SK-N-SH (cell line): ENCODE measurements around the gene RAP2C. TPM values are rescaled to one million over a fixed set of nuclear protein-coding genes. Genes with fewer than 3 reads are reported as not detected.

ENCODE experiments used
- CTCF ChIA-PET: fragments of 300-600, 350-600 bp; formaldehyde crosslinking; extraction: SDS; loops from one replicate; lab custom pipeline; 2021; lab: Yijun Ruan, JAX
- POLR2A ChIA-PET: fragments of 350-600 bp; sonication (Branson Sonifier 250); formaldehyde crosslinking; extraction: SDS; loops from one replicate; lab custom pipeline; 2020; ENCODE audit warnings: antibody characterized with exemption, inconsistent platforms; lab: Yijun Ruan, JAX
- DNase-seq: peaks from one replicate; pipeline ENCODE4 v3.0.0; 2012
- H2AFZ ChIP-seq: fragments of 200-600 bp; sonication (generic); 2 replicates; pipeline ENCODE4 v1.8.1; 2016; ENCODE audit warnings: antibody characterized with exemption, mild to moderate bottlenecking, low read depth
- H3F3A ChIP-seq: fragments of 200-600 bp; sonication (generic); replicated peaks from 2 replicates; pipeline ENCODE3; 2016; ENCODE audit warnings: antibody characterized with exemption, mild to moderate bottlenecking; ENCODE audit not compliant: insufficient read depth
- H3K27ac ChIP-seq, 2 experiments: fragments of 200-500 bp in 1 of 2; fragments of 200-600 bp in 1 of 2; sonication (Bioruptor generic) in 1 of 2; sonication (generic), shearing (Covaris generic) in 1 of 2; 2 replicates each; pipeline versions ENCODE4 v1.5.1 to v1.6.1; 2014 to 2016; ENCODE audit warnings: low read depth in 2 of 2, inconsistent platforms in 1 of 2, low read length in 1 of 2, mild to moderate bottlenecking in 1 of 2, mixed read lengths in 1 of 2
- H3K27me3 ChIP-seq: fragments of 200-600 bp; sonication (generic), shearing (Covaris generic); 2 replicates; pipeline ENCODE4 v1.6.1; 2016; ENCODE audit warnings: mixed run types; ENCODE audit not compliant: insufficient read depth
- H3K36me3 ChIP-seq, 2 experiments: fragments of 200-500 bp in 1 of 2; fragments of 200-600 bp in 1 of 2; sonication (Bioruptor generic) in 1 of 2; sonication (generic) in 1 of 2; replicated peaks in 1 of 2; 2 replicates each; pipeline versions ENCODE3 to v1.5.1; 2014 to 2016; ENCODE audit warnings: low read length in 1 of 2, mild to moderate bottlenecking in 1 of 2; ENCODE audit not compliant: insufficient read depth in 2 of 2, control insufficient read depth in 1 of 2
- H3K4me1 ChIP-seq, 2 experiments: fragments of 200-500 bp in 1 of 2; fragments of 200-600 bp in 1 of 2; sonication (Bioruptor generic) in 1 of 2; sonication (generic), shearing (Covaris generic) in 1 of 2; 2 replicates each; pipeline versions ENCODE4 v1.5.1 to v1.6.1; 2014 to 2016; ENCODE audit warnings: low read depth in 1 of 2, low read length in 1 of 2, mixed run types in 1 of 2; ENCODE audit not compliant: insufficient read depth in 2 of 2, control insufficient read depth in 1 of 2
- H3K4me2 ChIP-seq: fragments of 200-600 bp; sonication (generic), shearing (Covaris generic); 2 replicates; pipeline ENCODE4 v1.6.1; 2017; ENCODE audit warnings: mixed run types
- H3K4me3 ChIP-seq, 2 experiments: fragments of 200-500 bp in 1 of 2; fragments of 200-600 bp in 1 of 2; sonication (Bioruptor generic) in 1 of 2; sonication (generic), shearing (Covaris generic) in 1 of 2; 2 replicates each; pipeline versions ENCODE4 v1.5.1 to v1.8.1; 2014 to 2016; ENCODE audit warnings: low read depth in 2 of 2, inconsistent platforms in 1 of 2, low read length in 1 of 2, mild to moderate bottlenecking in 1 of 2, mixed read lengths in 1 of 2, moderate library complexity in 1 of 2
- H3K79me2 ChIP-seq: fragments of 200-600 bp; sonication (generic); 2 replicates; pipeline ENCODE4 v1.8.1; 2017; ENCODE audit warnings: mild to moderate bottlenecking; ENCODE audit not compliant: insufficient read depth
- H3K9ac ChIP-seq: fragments of 200-600 bp; sonication (generic); 2 replicates; pipeline ENCODE4 v1.6.1; 2017; ENCODE audit warnings: mixed run types
- H3K9me2 ChIP-seq: fragments of 200-600 bp; sonication (generic); 2 replicates; pipeline ENCODE4 v1.6.1; 2017; ENCODE audit warnings: mixed run types
- H3K9me3 ChIP-seq: fragments of 200-600 bp; sonication (generic); 2 replicates; pipeline ENCODE4 v1.6.1; 2017; ENCODE audit warnings: mixed run types, mild to moderate bottlenecking, moderate library complexity
- H4K20me1 ChIP-seq: fragments of 200-600 bp; sonication (generic); 2 replicates; pipeline ENCODE4 v1.6.1; 2017; ENCODE audit warnings: mild to moderate bottlenecking, mixed run types; ENCODE audit not compliant: insufficient read depth
- FOXM1 ChIP-seq: IDR thresholded peaks from 2 replicates; pipeline ENCODE4 v1.4.0; 2012; ENCODE audit warnings: low read depth, mild to moderate bottlenecking
- MXI1 ChIP-seq: IDR thresholded peaks from 2 replicates; pipeline ENCODE4 v1.6.1; 2012; ENCODE audit warnings: mild to moderate bottlenecking, low read depth, low read length, improper control_type of control experiment
- PBX3 ChIP-seq: IDR thresholded peaks from 2 replicates; pipeline ENCODE4; 2012
- POLR2AphosphoS5 ChIP-seq: IDR thresholded peaks from 2 replicates; pipeline ENCODE4 v1.6.1; 2012; ENCODE audit warnings: low read depth, low read length
- REST ChIP-seq: IDR thresholded peaks from 2 replicates; pipeline ENCODE4 v1.6.1; 2012; ENCODE audit warnings: mild to moderate bottlenecking, low read depth, low read length, moderate library complexity
- RXRA ChIP-seq: IDR thresholded peaks from 2 replicates; pipeline ENCODE4 v1.4.0; 2012; ENCODE audit warnings: low read depth, mild to moderate bottlenecking, borderline replicate concordance
- SMC3 ChIP-seq: IDR thresholded peaks from 2 replicates; pipeline ENCODE4 v1.6.1; 2012; ENCODE audit warnings: low read depth, low read length, improper control_type of control experiment
- TAF1 ChIP-seq: IDR thresholded peaks from 2 replicates; pipeline ENCODE4 v1.6.1; 2012; ENCODE audit warnings: low read depth, mild to moderate bottlenecking, low read length, moderate library complexity, borderline replicate concordance
- YY1 ChIP-seq: IDR thresholded peaks from 2 replicates; pipeline ENCODE4 v1.4.0; 2012; ENCODE audit warnings: low read depth, mild to moderate bottlenecking
- WGBS: methylation state at CpG from one replicate; pipeline ENCODE4 v1.1.6; 2017; ENCODE audit warnings: low lambda C conversion rate; 5-methylcytosine and 5-hydroxymethylcytosine counted together
- polyA plus RNA-seq, 3 experiments: library from polyadenylated mRNA; depleted of rRNA; stranded (reverse); fragments of >200 nt; gene quantifications; 2 replicates each; pipeline ENCODE4 v1.2.3, GENCODE V29; 2012

Gene RAP2C
- polyA plus RNA-seq, 1 of the 3 experiments (the other 2 are of a cell fraction), result 5.5 TPM

GRCh38 chrX:132200976-132201375 is 18.3 kb downstream of the RAP2C start:
- Histone ChIP-seq H3K79me2 (no peaks in the 10 kb centered on the region), H3K4me3 (no peak overlapping the region), H3K36me3 (peaks cover 22 to 34% of the 10 kb centered on the region in 2 experiments), H4K20me1 (no peaks in the 10 kb centered on the region; the same call in 1 of the 2 replicates), H3K27me3 (no peaks in the 10 kb centered on the region; the same call in 1 of the 2 replicates), H3K27ac (no peak overlapping the region), H3K9ac (no peak overlapping the region), H3F3A (no peaks in the 10 kb centered on the region), H3K9me3 (no peaks in the 10 kb centered on the region), H2AFZ (no peak overlapping the region), H3K4me2 (no peak overlapping the region), H3K9me2 (no peaks in the 10 kb centered on the region), H3K4me1 (no peaks in the 10 kb centered on the region)
- 90% methylated on average over 5 of the region's 5 CpGs for WGBS
- ChIA-PET POLR2A (no interaction called here), CTCF (interaction anchor here (1.0 kb wide), 1 partner anchor 41 kb away, joined by 3 read pairs; no protein-coding TSS in a partner anchor)
- TF ChIP-seq REST (no peak), RXRA (no peak), YY1 (no peak), PBX3 (no peak), FOXM1 (no peak), POLR2AphosphoS5 (no peak), TAF1 (no peak), SMC3 (no peak)
- DNase-seq, result no peak

- H3K79me2 ChIP-seq, result no peaks in the 10 kb centered on the region
- POLR2A ChIA-PET, result no interaction called here
- no peak overlapping the region for H3K9ac ChIP-seq
- CTCF ChIA-PET, result interaction anchor here (1.0 to 1.5 kb wide), 3 partner anchors 10 to 106 kb away, joined by 3 read pairs; partner anchors contain the start of gene RAP2C
- no peaks in the 10 kb centered on the region for H3K9me2 ChIP-seq
- H3K4me1 ChIP-seq, result no peaks in the 10 kb centered on the region
- DNase-seq, result no peak
- peaks cover 16 to 25% of the 10 kb centered on the region in 2 experiments for H3K36me3 ChIP-seq
- TF ChIP-seq FOXM1 (no peak), MXI1 (no peak)
- H3K27ac ChIP-seq, result no peak overlapping the region
- H2AFZ ChIP-seq, result no peak overlapping the region
- H3F3A ChIP-seq, result no peaks in the 10 kb centered on the region
- no peaks in the 10 kb centered on the region for H4K20me1 ChIP-seq
- no peaks in the 10 kb centered on the region for H3K9me3 ChIP-seq
- H3K4me2 ChIP-seq, result no peak overlapping the region
- H3K4me3 ChIP-seq, result no peak overlapping the region
- no peaks in the 10 kb centered on the region; the same call in 1 of the 2 replicates for H3K27me3 ChIP-seq
- WGBS, result 56% methylated on average over 6 of the region's 6 CpGs
Observed at GRCh38 chrX:132199941-132200340, 19.3 kb downstream of the RAP2C start.
